ENCODE measurements around the gene AUTS2.
"Not testable (repeated sequence)": the region's sequence is repeated elsewhere in the genome, so short reads cannot be mapped to it uniquely, and the experiment has no call there.

AUTS2 gene

DNA sequence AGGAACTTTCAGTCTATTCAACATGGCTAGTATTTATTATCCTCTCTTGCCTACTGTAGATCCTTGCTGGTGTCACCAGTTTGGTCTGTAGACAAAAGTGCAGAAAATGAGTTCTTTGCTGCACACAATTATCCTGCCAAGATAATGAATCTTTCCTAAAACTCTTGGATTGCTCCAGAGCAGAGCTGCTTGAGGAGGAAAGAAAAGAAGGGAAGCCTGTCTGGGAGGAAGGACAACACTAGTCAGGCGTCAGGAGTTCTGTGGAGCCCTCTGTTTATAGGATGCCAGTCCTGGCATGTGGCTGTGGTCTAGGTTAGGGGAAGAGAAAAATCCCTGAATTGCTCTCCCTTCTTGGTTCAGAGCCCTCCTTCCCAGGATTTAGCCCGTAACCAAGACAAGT is 1103.7 kb downstream of the AUTS2 start:
- DNase-seq = no peak

DNA sequence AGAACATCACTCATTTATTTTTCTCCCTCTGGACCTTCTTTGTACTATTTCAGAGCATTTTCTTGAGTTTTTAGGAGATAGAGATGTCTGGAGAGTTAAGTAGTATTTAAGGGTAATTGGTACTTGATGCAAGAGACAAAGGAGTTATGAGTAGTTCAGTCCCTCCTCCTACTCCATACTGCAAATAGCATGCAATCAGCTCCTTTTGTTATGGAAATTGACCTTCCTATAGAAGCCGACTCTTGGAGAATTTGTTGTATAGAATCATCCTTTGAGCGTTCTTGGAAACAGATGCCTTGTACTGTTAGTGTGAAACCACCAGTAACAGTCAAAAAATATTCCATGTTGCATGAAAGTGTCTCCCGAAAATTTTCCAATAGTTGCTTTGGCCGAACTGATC is 1105.5 kb downstream of the AUTS2 start:
- no peak for DNase-seq

DNA sequence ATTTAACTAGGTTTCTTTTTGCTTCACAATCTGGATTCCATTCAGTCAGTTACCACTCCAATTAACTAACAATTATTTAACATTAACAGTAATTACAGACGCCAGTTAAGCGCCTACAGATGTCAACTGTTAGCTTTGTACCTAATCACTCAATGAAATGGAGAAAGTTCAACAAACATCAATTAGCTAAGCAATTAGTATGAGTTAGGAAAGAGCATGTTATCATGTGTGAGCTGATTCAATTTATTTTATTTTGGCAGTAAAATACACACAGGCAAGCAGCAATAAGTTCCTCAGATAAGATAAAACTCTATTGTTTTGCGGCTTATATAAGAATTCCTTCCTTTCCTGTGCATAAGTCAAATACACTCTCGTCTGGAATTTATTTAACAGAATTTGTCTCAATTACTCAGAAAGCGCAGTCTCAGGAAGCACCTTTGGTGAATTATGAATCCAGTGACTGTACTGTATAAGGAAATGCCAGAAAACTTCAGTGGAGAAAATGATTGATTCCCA is 1106.6 kb downstream of the AUTS2 start:
- DNase-seq = no peak

DNA sequence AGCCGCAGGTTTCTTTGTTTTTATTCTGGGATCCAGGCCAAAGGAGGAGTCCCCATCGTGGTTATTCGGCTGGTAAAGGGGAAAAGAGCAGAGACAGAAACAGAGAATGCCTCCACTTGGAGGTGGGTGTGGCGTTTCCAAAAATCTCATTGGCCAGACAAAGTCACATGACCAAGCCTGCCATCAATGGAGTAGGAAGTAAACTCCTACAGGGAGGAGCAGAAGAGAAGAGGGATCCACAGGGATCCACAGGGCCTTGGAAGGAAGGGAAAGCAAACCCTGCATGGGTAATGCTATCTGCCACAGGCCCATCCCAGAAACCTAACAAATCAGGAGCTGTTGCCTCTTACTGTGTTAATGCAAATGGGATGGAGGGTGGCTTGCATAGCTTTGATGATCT is 1107.9 kb downstream of the AUTS2 start:
- no peak for DNase-seq

DNA sequence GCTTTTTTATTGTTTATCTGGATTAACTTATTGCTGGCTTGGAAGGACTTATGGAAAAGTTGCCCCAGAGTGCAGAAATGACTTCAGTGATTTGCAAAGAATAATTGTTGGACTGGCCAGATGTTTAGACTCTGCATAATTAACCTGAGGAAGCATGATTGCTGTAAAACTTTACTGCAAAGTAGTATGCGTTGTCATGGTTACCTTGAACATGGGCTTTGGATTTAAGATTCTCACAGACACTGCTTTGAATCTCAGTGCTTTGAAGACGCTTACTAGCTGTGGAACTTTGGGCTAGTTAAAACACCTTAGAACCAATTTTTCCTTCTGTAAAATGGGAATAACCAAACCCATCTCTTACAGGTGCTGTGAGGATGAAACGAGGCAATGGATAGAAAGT is 1108.4 kb downstream of the AUTS2 start:
- DNase-seq = no peak

DNA sequence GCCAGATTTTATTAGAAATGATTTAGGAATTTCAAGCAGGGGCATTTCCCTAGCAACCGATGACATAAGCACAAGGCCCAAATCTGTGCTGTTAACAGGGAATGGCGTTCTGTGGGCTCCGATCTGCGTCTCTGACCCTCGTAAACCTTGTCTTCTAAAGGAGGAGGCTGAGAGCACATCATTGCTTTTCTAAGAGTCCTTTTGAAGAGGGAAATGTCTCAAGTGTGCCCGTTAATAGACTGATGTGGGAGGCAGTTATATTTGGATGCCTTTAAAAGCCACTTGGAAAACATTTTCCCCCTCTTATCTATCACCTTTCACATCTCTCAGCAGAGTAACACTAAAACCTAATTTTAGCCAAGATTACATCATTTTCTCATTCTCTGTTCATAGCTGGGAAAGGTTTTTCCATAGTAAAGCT is 1109.6 kb downstream of the AUTS2 start:
- DNase-seq = no peak

DNA sequence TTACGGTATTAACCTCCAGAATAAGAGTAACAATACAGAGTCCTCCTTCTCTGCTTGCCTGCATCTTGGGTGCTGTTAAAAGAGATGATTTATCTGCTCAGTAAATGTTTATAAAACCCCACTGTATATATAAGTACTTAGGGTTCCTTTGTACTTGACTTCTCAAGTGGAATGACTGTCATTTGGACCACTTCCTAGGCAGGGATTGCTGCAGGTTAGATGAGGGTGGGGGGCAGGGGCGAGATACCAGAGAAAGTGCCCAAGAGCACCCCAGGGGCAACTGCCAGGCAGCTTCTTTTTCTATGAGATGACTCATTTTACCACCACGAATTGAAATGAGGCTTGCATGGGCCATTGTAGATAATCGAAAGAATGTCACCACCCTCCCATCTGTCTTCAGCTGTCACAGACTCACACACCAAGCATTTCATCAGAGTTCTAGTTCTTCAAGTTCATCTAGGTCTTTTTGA is 1111.8 kb downstream of the AUTS2 start:
- no peak for DNase-seq

DNA sequence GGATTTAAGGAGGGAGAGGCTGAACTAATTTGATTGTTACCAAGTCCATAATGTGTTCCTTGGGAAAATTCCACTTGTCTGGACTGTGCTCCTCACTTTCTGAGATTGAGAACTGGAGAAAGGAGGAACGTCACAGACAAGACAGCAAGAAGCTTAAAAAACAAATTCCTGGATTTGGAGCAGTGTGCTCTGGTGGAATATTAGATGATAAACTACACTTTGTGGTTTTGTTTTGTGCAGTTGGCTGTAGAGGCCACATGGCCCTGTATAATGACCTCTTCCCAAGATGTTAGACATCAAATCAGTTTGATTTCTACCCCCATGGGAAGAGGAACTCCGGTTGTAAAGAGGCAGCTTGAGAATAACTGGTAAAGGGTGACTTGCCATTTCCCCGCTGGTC is 1112.4 kb downstream of the AUTS2 start:
- no peak for DNase-seq

DNA sequence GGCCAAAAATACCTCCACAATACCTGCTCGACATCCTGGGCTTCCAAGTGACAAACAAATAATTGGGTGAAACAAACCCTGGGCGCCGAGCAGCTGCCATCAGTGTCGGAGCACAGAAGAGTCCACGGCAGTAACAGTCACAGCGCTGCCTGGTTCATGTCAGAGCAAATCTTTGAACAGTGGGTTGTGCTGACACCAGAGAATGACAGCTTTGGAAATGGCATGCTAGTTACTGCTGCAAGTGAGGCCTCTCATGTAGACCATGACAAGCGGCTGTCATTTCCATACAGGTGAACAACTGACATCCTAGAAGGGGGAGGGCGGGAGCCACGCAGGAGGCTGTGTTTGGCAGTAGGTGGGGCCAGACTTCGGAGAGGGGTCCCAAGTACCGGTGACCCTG is 1113.2 kb downstream of the AUTS2 start:
- no peak for DNase-seq

DNA sequence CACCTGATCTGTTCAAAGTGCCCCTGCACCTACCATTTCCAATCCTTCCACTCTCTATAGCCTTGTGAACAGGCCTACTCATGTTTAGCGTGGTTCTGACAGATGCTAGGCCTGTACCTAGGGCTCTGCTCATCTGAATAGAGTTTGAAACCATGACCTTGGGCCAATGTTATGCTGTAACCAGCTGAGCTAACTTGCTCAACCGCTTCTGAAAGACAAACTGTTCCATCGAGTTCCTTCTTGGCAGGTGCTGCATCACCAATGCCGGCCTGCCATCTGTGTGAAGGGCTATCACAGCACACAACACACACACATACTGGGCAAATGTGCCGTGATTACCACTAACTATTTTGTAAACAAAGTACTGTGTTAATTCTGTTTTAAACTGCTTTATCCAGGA is 1114.7 kb downstream of the AUTS2 start:
- no peak for DNase-seq

DNA sequence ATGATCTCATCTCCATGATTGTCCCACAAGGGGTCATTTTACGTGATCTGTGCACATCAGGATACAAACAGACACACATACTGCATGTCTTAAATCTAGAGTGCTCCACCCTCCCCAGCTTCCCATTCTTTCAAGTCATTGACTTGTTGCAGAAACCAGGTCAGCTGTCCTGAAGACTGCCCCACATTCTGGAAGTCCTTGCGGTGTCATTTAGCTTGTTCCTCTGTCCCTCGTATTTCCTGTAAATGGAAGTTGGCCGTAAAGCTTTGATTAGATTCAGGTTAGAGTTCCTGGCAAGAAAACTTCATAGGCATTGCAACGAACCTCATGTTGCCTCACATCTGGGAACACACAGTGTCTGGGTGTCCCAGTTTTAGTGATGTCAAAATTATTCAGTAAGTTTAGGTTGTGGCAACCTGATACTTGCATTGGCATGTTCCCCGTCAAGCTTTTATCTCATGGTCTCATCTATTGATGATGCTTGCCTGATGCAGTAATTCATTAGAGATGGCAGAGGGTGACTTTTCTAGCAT is 1116.3 kb downstream of the AUTS2 start:
- DNase-seq = no peak

DNA sequence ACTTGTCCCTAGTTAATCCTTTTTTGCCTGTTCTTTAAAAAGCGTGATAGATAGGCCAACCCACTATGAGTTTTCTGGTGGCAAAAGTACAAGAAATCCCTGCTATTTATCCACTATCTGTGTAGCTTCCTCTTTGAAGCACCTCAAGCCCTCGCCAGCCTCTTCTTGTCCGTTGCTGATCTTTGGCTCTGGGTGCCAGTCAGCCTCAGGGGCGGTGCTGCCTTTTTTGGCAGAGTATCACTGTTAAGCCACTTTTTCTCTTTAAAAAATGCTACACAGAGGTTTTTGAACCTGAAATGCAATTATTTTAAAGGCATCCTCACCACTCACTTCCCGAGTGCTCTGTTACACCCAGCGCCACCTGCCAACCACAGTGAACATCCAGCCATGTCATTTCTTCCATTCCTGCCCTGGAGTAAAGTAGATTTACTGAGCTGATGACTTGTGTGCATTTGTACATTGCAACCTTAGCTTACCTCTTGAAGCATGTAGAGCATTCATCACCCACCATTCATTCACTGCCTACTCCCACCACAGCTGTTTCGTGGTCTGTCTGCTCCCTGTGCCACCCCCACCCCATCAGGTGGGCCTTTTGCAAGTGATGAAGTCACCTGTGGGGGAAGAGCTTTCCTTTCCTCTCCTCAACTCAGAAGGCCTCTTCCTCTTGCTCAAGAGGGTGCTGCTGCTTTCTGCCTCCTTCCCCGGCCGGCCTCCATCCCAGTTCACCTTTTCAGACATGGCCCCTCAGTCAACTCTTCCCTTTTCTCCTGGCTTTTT is 1119.5 kb downstream of the AUTS2 start:
- no peak for DNase-seq

DNA sequence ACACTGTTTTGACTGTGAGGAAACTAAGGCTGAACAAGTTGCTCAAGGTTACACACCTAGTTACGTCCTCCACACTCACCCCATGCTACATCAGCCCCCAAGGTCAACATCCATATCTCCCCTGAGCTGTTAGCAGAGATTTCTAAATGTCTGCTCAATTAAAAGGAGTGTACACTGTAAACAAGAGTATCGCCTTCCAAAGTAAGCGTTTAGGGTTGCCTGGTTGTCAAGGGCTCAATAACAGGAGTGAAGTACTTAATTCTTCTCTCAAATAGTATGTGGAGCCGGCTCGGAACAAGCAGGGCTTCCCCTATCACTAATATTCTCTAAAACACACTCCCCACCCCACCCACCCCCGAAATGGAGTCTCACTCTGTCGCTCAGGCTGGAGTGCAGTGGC is 1120.8 kb downstream of the AUTS2 start:
- DNase-seq = no peak

DNA sequence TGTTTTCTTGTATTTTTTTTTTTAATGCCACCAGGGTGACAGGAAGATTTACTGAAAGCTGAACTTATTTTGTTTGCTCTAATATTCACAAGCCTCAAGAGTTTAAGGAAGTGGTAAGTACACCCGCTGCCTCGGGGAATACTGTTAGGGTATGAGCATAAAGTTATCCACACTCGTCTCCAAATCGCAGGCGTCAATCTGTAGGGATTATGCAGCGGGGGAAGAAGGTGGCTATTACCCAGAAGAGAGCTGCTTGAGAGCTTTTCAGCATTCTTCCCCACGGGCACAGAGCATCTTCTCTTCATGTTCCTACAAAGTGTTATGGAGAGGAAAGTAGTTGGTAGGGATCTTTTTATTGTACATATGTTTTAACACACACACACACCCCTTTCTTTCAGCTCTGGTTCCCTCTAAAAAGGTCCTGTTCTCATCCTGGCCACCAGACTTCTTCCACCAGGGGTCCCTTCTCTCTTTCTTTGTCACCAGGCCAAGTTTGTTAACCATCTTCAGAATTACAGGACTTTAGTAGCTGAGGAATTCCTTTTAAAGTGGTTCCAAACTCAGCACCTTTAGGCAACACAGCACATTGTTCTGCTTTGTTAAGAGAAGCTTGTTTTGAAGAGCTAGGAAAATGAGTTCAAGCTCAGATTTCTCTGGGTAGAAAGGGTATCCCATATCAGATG is 1122.1 kb downstream of the AUTS2 start:
- no peak for DNase-seq

DNA sequence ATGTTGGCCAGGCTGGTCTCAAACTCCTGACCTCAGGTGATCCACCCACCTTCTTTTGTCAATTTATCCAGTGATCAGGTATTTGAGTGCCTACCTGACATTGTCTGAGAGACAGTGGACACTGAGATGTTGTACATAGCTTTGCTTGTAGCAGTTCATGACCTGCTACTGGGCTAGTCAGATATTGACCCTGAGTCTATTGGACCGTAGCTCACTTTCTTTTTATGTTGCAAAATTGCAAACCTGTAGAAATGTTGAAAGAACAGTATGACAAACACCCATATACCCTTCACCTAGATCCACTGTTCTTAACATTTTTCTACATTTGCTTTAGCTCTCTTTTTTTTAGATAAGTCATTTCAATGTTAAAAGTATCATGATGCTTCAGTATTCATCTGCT is 1123.2 kb downstream of the AUTS2 start:
- no peak for DNase-seq

DNA sequence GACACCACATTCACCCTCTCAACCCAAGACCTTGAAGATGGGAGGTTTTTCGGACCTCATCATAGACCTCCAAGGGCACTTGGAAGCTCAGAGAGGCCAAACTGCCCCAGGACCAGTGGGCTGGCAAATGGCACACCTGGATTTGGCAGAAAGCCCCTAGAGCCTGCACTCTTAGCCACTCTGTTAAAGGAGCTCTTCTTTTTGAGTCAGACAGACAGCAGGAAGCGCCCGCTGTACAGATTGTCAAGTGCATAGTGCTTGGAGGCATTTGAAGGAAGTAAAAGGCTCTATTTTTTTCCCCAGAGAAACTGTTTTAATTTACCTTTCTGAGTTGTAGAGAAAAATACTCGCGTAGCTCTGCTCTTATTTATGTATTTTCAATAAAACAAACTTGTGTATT is 1125.1 kb downstream of the AUTS2 start:
- no peak for DNase-seq

DNA sequence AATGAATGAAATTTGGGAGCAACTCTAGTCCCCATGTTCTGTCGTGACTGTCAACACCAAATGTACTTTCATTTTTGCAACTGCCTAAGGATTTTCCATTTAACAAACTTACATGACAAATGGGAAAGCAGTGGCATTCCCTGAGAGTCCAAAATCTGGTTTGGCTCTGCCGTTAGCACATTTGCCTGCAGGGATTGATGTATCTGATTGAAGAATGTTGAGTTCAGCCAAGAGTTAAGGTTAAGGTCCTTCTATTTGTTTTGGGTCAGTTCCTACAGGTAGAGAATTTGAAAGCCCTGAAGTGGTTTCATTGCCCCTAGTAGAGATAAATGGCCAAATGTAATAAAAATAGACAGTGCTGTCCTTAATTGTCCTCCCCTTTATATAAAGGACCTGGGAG is 1127.2 kb downstream of the AUTS2 start:
- no peak for DNase-seq

DNA sequence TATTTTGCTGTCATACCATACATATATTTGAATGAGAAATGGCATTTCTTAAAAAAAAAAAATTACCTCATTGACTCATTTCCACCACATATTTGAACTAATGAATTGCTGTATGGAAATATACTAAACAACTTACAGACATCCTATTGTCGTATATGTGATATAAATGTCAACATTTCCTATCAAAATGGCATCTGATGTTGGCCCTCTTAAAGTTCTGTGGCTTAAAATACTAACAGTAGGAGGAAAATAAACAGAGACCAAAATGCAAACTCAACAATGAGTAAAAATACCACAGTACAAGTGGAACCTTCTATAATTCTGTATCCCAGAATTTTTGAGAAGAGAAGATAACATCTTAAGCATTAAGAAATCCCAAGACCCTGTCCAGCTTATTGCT is 1128.0 kb downstream of the AUTS2 start:
- no peak for DNase-seq

DNA sequence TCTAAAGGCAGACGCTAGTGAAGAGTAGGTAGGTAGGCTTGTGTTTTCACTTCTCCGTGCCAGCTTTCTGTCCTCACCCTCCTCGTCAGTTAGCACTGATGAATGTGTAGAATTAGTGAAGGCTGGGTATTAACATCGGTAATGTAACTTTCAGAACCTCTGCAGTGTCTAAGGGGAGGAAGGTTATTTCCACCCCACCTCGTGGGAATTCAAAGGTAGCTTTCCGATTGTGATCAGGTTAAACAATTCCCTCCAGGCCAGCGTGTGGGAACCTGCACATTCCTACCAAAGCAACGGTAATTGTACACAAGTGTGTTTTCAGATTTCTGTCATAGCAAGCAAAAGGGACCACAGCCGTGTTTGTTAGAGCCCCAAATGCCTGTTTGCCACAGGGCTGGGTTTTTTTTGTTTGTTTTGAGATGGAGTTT is 1128.7 kb downstream of the AUTS2 start:
- DNase-seq = no peak

DNA sequence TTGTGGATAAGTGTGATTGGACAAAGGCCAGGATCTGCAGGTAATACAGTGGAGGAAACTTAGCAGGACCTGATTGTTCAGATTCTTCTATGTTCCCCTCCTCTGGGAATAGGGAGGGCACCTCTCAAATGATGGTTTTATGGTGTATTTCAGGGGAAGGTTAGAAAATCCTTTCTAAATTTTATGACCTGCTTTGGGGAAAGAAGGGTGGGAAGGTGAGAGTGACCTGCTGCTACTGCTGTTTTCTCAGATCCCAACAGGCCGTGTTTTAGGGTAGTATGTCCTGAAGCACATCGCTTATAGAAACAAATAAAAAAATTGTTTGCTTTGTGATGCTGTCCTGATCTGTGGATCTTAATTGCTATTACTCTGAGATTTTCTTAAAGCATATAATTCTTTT is 1129.6 kb downstream of the AUTS2 start:
- no peak for DNase-seq

DNA sequence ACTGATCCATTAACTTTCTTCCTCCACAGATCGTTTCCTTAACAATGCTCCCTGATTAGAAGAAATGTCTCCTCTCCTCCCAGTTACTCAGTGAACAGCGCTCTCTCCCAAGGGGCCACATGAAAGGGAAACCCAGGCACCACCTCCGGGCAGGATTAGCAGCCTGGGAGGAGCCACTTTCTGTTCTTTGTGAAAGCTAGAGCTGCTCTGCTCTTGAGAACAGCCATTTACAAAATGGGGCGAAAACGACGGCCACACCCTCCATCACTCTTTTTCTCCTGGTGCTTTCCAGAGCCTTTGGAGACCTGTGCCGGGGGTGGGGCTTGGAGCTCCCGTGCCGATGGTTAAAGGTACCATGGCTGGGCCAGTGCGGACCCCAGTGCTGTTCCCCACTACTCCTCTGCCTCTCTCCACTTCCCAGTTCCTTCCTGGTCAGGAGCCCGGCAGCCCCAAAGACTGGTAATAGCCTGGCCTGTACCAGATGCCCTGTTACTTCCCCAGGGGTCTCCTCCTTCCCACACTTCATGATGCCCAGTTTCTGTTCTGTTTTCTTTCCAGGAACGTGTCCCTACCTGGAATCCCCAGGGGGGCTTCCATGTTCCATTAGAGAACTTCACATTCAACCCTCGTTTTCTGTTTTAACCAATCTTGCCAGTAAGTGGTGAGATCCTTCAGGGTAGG is 1130.7 kb downstream of the AUTS2 start:
- DNase-seq = peak in 6 of 51 donors; percentile 3 to 29 (median 15)

DNA sequence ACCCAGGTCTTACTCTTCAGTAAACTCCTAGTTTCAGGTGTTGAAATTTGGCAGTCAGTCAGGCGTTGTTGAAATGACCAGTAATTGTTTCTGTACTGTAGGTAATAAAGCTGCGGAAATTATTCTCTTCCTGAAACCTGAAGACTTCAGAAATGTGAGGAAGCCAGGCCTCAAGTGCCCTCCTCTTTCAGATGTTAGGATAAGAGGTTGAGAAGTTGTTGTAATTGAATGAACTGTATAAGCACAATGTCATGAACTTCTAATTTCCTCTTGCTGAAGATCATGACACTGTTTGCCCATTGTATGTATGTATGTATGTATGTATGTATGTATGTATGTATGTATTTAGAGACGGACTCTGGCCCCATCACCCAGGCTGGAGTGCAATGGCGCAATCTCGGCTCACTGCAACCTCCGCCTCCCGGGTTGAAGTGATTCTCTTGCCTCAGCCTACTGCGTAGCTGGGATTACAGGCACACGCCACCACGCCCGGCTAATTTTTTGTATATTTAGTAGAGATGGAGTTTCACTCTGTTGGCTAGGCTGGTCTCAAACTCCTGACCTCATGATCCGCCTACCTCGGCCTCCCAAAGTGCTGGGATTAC is 1131.4 kb downstream of the AUTS2 start:
- not testable (repeated sequence) for DNase-seq

All from hypothalamus (tissue), 51 donors.